Esophagus muscularis mucosa (tissue), 3 donors: ENCODE measurements around the gene KDELR1.

Experiments used
- POLR2A ChIP-seq: fragments of 450-650 bp; IDR thresholded peaks from one replicate; pipeline ENCODE4 v1.6.1; 2017; ENCODE audit warnings: antibody characterized with exemption, moderate library complexity, mild to moderate bottlenecking, low read depth
- TF ChIP-seq, protein P1 (sequence below), 3 experiments: fragments of 200-600 bp in 2 of 3; fragments of 450-650 bp in 1 of 3; sonication (generic) in 2 of 3; IDR thresholded peaks; one replicate each; pipeline ENCODE4 v1.5.1; 2017 to 2019; ENCODE audit warnings: antibody characterized with exemption in 3 of 3, mild to moderate bottlenecking in 2 of 3, moderate library complexity in 1 of 3

- TF ChIP-seq, protein P1, sequence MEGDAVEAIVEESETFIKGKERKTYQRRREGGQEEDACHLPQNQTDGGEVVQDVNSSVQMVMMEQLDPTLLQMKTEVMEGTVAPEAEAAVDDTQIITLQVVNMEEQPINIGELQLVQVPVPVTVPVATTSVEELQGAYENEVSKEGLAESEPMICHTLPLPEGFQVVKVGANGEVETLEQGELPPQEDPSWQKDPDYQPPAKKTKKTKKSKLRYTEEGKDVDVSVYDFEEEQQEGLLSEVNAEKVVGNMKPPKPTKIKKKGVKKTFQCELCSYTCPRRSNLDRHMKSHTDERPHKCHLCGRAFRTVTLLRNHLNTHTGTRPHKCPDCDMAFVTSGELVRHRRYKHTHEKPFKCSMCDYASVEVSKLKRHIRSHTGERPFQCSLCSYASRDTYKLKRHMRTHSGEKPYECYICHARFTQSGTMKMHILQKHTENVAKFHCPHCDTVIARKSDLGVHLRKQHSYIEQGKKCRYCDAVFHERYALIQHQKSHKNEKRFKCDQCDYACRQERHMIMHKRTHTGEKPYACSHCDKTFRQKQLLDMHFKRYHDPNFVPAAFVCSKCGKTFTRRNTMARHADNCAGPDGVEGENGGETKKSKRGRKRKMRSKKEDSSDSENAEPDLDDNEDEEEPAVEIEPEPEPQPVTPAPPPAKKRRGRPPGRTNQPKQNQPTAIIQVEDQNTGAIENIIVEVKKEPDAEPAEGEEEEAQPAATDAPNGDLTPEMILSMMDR (IDR thresholded peaks at IDR 0.05) = no peak
- no peak for TF ChIP-seq POLR2A
These were observed 45.2 kb upstream of the KDELR1 start for GRCh38 chr19:48436586-48436985.
